B cell (primary cell): ENCODE measurements around the gene NUDT1. TPM values are rescaled to one million over a fixed set of nuclear protein-coding genes. Genes with fewer than 3 reads are reported as not detected.

Source experiments
- ATAC-seq: fragments of 200-7000 bp; cut with Tn5 transposase; one replicate; pipeline ENCODE4 v1.10.0; 2021; ENCODE audit warnings: low read depth, mild to moderate bottlenecking, moderate number of reproducible peaks, moderate library complexity
- CTCF ChIA-PET: fragments of 350-600 bp; sonication (Branson Sonifier 250); formaldehyde crosslinking; loops from one replicate; lab custom pipeline; 2021; ENCODE audit warnings: antibody characterized with exemption, inconsistent platforms; lab: Charles Lee
- POLR2A ChIA-PET: fragments of 350-600 bp; sonication (Branson Sonifier 250); formaldehyde crosslinking; loops from one replicate; lab custom pipeline; 2021; ENCODE audit warnings: antibody characterized with exemption; lab: Charles Lee
- DNase-seq: peaks from one replicate; pipeline ENCODE4 v3.0.0; 2013
- H2AFZ ChIP-seq: 2 replicates; pipeline ENCODE4 v1.6.1; 2012; ENCODE audit warnings: mild to moderate bottlenecking, low read depth, low read length; ENCODE audit not compliant: insufficient read depth, poor library complexity, severe bottlenecking
- H3K27ac ChIP-seq, 2 donors: 1 replicate in 1 of 2; 2 replicates in 1 of 2; pipeline ENCODE4 v1.5.1; 2012 to 2013; ENCODE audit warnings: low read length in 2 of 2, mild to moderate bottlenecking in 2 of 2, moderate library complexity in 1 of 2
- H3K27me3 ChIP-seq, 4 experiments: fragments of 200-600 bp in 1 of 4; sonication (generic) in 1 of 4; replicated peaks in 1 of 4; 1 replicate in 2 of 4; 2 replicates in 2 of 4; pipeline versions ENCODE4 v1.6.1 to v1.7.0; 2013 to 2016; ENCODE audit warnings: low read length in 3 of 4, mild to moderate bottlenecking in 2 of 4, mixed read lengths in 1 of 4, moderate library complexity in 1 of 4; ENCODE audit not compliant: insufficient read depth in 4 of 4, control insufficient read depth in 3 of 4; ENCODE audit errors: control extremely low read depth in 1 of 4
- H3K36me3 ChIP-seq, 2 experiments: replicated peaks in 1 of 2; 1 replicate in 1 of 2; 2 replicates in 1 of 2; pipeline versions ENCODE4 v1.6.1 to v1.7.1; 2013; ENCODE audit warnings: low read length in 1 of 2; ENCODE audit not compliant: insufficient read depth in 2 of 2, control insufficient read depth in 1 of 2; ENCODE audit errors: control extremely low read depth in 1 of 2, extremely low read depth in 1 of 2
- H3K4me1 ChIP-seq, 2 donors: fragments of 200-600 bp in 1 of 2; sonication (generic) in 1 of 2; 1 replicate in 1 of 2; 2 replicates in 1 of 2; pipeline versions ENCODE4 v1.5.1 to v1.6.1; 2013 to 2017; ENCODE audit warnings: low read length in 2 of 2; ENCODE audit not compliant: control insufficient read depth in 2 of 2, insufficient read depth in 2 of 2
- H3K4me2 ChIP-seq: replicated peaks from 2 replicates; pipeline ENCODE3; 2012; ENCODE audit warnings: mild to moderate bottlenecking, low read depth, low read length; ENCODE audit not compliant: poor library complexity, severe bottlenecking
- H3K4me3 ChIP-seq, 5 experiments: fragments of 200-600 bp in 1 of 5; sonication (generic) in 1 of 5; 1 replicate in 3 of 5; 2 replicates in 2 of 5; pipeline versions ENCODE4 v1.5.1 to v1.7.0; 2011 to 2016; ENCODE audit warnings: low read length in 4 of 5, mild to moderate bottlenecking in 4 of 5, low read depth in 2 of 5, control low read depth in 1 of 5, moderate library complexity in 1 of 5; ENCODE audit not compliant: insufficient read depth in 1 of 5; ENCODE audit errors: control extremely low read depth in 1 of 5, extremely low read depth in 1 of 5
- H3K79me2 ChIP-seq: fragments of 200-600 bp; sonication (generic); one replicate; pipeline ENCODE4 v1.6.0; 2016; ENCODE audit warnings: low read length; ENCODE audit not compliant: control insufficient read depth, insufficient read depth
- H3K9ac ChIP-seq: fragments of 200-600 bp; sonication (generic); 2 replicates; pipeline ENCODE4 v1.6.1; 2017; ENCODE audit warnings: mild to moderate bottlenecking, low read length, moderate library complexity
- H3K9me3 ChIP-seq, 3 donors: one replicate each; pipeline versions ENCODE4 v1.6.1 to v1.7.1; 2013; ENCODE audit warnings: low read length in 2 of 3; ENCODE audit not compliant: control insufficient read depth in 2 of 3, insufficient read depth in 1 of 3; ENCODE audit errors: control extremely low read depth in 1 of 3
- H4K20me1 ChIP-seq: 2 replicates; pipeline ENCODE4 v1.6.0; 2012; ENCODE audit warnings: mild to moderate bottlenecking, low read length; ENCODE audit not compliant: insufficient read depth, control insufficient read depth, poor library complexity, severe bottlenecking
- H3K27ac Mint-ChIP-seq: one replicate; pipeline ENCODE4 v1.8.0; 2021; ENCODE audit warnings: mixed read lengths
- H3K27me3 Mint-ChIP-seq: one replicate; pipeline ENCODE4 v1.8.0; 2021; ENCODE audit warnings: mixed read lengths
- H3K4me1 Mint-ChIP-seq: one replicate; pipeline ENCODE4 v1.8.0; 2021; ENCODE audit warnings: mixed read lengths
- H3K4me3 Mint-ChIP-seq: one replicate; pipeline ENCODE4 v1.8.0; 2021; ENCODE audit warnings: mixed read lengths
- H3K9me3 Mint-ChIP-seq: one replicate; pipeline ENCODE4 v1.8.0; 2022; ENCODE audit warnings: mixed read lengths; ENCODE audit not compliant: insufficient read depth
- EZH2 ChIP-seq: IDR thresholded peaks from 2 replicates; pipeline ENCODE4 v1.6.1; 2012; ENCODE audit warnings: borderline replicate concordance, low read depth, mild to moderate bottlenecking, moderate library complexity, low read length; ENCODE audit not compliant: insufficient read depth, poor library complexity, severe bottlenecking
- WGBS: methylation state at CpG from one replicate; pipeline ENCODE4 v1.1.5; 2013; ENCODE audit warnings: missing lambda C conversion rate; ENCODE audit not compliant: insufficient coverage; 5-methylcytosine and 5-hydroxymethylcytosine counted together
- intact Hi-C: fragments of 100-400 bp; cut with micrococcal nuclease; formaldehyde crosslinking; loops from one replicate; pipeline ENCODE4 v1.10.0; 2022
- polyA plus RNA-seq: library from polyadenylated mRNA; depleted of rRNA; stranded (reverse); fragments of >200 nt; gene quantifications from 2 replicates; pipeline ENCODE4 v1.2.3, GENCODE V29; 2012
- total RNA-seq, 2 donors: library from RNA; stranded (reverse); fragments of 120-200 nt in 1 of 2; gene quantifications; 1 replicate in 1 of 2; 2 replicates in 1 of 2; pipeline versions ENCODE4 v1.2.3 to v1.2.4, GENCODE V29; 2013 to 2022
- TF ChIP-seq, protein P1 (sequence below): fragments of 200-600 bp; IDR thresholded peaks from one replicate; pipeline ENCODE4 v1.8.0; 2022; ENCODE audit warnings: antibody characterized with exemption, mild to moderate bottlenecking

Gene NUDT1
- total and polyA plus RNA-seq, 2 donors (not counting 1 experiment from before 2014, with no cell fraction given) = 21.1 to 22.9 TPM

DNA sequence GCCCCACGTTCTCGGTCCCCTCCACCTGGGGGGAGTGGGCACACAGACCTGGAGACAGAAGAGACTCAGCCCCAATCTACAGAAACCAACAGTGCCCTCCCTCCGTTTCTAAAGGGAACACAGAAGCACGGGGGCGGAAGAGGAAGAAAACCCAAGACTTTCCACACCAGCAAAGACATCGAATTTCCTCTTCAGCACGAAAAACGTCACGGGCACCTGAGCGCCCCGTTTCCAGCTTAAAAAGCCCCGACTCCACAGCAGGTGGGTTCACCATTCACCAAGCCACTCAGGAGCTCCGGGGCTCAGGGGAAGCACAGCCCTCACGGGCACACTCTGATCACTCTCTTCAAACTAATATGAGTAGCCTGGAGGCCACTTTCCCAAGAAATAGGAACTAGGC, 19.6 kb downstream of the NUDT1 start:
- no peaks in the 10 kb centered on the region for H3K27me3 ChIP-seq
- peaks cover 14% of the 10 kb centered on the region for H4K20me1 ChIP-seq
- ChIA-PET POLR2A (interaction anchor here (0.6 to 1.9 kb wide), 5 partner anchors 11 to 79 kb away, joined by 3 to 6 read pairs (median 4); no protein-coding TSS in a partner anchor), CTCF (interaction anchor here (0.8 to 3.2 kb wide), 7 partner anchors 14 to 161 kb away, joined by 3 to 27 read pairs (median 4); no protein-coding TSS in a partner anchor)
- 7% methylated on average over 13 of the region's 14 CpGs for WGBS
- intact Hi-C loops = loop anchor here (1.0 to 5.0 kb wide), 3 partner anchors 29 to 53 kb away; partner anchors contain the start of genes MAD1L1 and SNX8
- H3K9ac ChIP-seq = peak overlapping the region; percentile 46
- TF ChIP-seq EZH2 = no peak
- TF ChIP-seq, protein P1, sequence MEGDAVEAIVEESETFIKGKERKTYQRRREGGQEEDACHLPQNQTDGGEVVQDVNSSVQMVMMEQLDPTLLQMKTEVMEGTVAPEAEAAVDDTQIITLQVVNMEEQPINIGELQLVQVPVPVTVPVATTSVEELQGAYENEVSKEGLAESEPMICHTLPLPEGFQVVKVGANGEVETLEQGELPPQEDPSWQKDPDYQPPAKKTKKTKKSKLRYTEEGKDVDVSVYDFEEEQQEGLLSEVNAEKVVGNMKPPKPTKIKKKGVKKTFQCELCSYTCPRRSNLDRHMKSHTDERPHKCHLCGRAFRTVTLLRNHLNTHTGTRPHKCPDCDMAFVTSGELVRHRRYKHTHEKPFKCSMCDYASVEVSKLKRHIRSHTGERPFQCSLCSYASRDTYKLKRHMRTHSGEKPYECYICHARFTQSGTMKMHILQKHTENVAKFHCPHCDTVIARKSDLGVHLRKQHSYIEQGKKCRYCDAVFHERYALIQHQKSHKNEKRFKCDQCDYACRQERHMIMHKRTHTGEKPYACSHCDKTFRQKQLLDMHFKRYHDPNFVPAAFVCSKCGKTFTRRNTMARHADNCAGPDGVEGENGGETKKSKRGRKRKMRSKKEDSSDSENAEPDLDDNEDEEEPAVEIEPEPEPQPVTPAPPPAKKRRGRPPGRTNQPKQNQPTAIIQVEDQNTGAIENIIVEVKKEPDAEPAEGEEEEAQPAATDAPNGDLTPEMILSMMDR = no peak
- H3K4me1 ChIP-seq = peaks cover 25 to 44% of the 10 kb centered on the region in 2 donors
- Mint-ChIP-seq H3K4me1 (peaks cover 40% of the 10 kb centered on the region), H3K4me3 (peak overlapping the region; percentile 85), H3K27me3 (no peaks in the 10 kb centered on the region), H3K9me3 (no peaks in the 10 kb centered on the region), H3K27ac (peak overlapping the region; percentile 97)
- H3K79me2 ChIP-seq = peaks cover 34% of the 10 kb centered on the region
- peak; percentile 96 for DNase-seq
- H3K9me3 ChIP-seq = no peaks in the 10 kb centered on the region
- H3K27ac ChIP-seq = peak overlapping the region; percentile 96 to 98
- H3K4me3 ChIP-seq = peak overlapping the region; percentile 18 to 44 (median 34)
- H3K36me3 ChIP-seq = peaks cover 1 to 56% of the 10 kb centered on the region in 2 experiments
- peak overlapping the region; percentile 6 for H2AFZ ChIP-seq
- ATAC-seq = peak; percentile 68
- peak overlapping the region; percentile 63 for H3K4me2 ChIP-seq

- Mint-ChIP-seq H3K4me1 (peaks cover 40% of the 10 kb centered on the region), H3K9me3 (no peaks in the 10 kb centered on the region), H3K27ac (peak overlapping the region; percentile 67), H3K27me3 (no peaks in the 10 kb centered on the region), H3K4me3 (no peak overlapping the region)
- H3K9ac ChIP-seq = no peak overlapping the region
- peaks cover 1 to 48% of the 10 kb centered on the region in 2 experiments for H3K36me3 ChIP-seq
- H3K79me2 ChIP-seq = peaks cover 31% of the 10 kb centered on the region
- H3K4me2 ChIP-seq = no peak overlapping the region
- ATAC-seq (no peak), DNase-seq (no peak)
- intact Hi-C loops = loop anchor here (5.0 kb wide), 1 partner anchor 34 kb away; no protein-coding TSS in a partner anchor
- ChIA-PET CTCF (interaction anchor here (1.1 kb wide), 1 partner anchor 54 kb away, joined by 3 read pairs; no protein-coding TSS in a partner anchor), POLR2A (no interaction called here)
- WGBS = 96% methylated on average over 18 of the region's 18 CpGs
- H3K27me3 ChIP-seq = no peaks in the 10 kb centered on the region
- no peak overlapping the region for H2AFZ ChIP-seq
- H3K27ac ChIP-seq = peak overlapping the region in 1 of 2 donors; percentile 96
- H3K4me1 ChIP-seq = peaks cover 25 to 43% of the 10 kb centered on the region in 2 donors
- no peak overlapping the region for H3K4me3 ChIP-seq
- H4K20me1 ChIP-seq = peaks cover 3% of the 10 kb centered on the region
- TF ChIP-seq, protein P1 = no peak
- TF ChIP-seq EZH2 = no peak
- no peaks in the 10 kb centered on the region for H3K9me3 ChIP-seq
Measured at GRCh38 chr7:2263176-2263575, 21.1 kb downstream of the NUDT1 start.
